OCI-LY7 (cell line): Measurements from ENCODE around the gene AP1B1. TPM values are rescaled to one million over a fixed set of nuclear protein-coding genes. Genes with fewer than 3 reads are reported as not detected.

Experiments
- Bru-seq: library from RNA; stranded (reverse); fragments of 400-500 nt; gene quantifications from one replicate; lab custom pipeline; 2021; lab: Mats Ljungman, UMichigan
- BruChase-seq, 2 experiments: library from RNA; stranded (reverse); fragments of 400-500 nt; gene quantifications; one replicate each; lab custom pipeline; 2021; lab: Mats Ljungman, UMichigan
- BruUV-seq: library from RNA; stranded (reverse); fragments of 400-500 nt; replicated peaks from 2 replicates; lab custom pipeline; 2021; lab: Mats Ljungman, UMichigan
- CTCF ChIA-PET: fragments of 300-600 bp; sonication (Branson Sonifier 250); formaldehyde crosslinking; loops from one replicate; lab custom pipeline; 2022; ENCODE audit warnings: antibody characterized with exemption; ENCODE audit not compliant: unreplicated experiment; lab: Charles Lee
- POLR2A ChIA-PET: fragments of 300-600 bp; sonication (Branson Sonifier 250); formaldehyde crosslinking; loops from one replicate; lab custom pipeline; 2022; ENCODE audit warnings: antibody characterized with exemption; lab: Charles Lee
- DNase-seq: peaks from one replicate; pipeline ENCODE4 v3.0.0-alpha.2; 2015; ENCODE audit warnings: low spot score
- H2AFZ ChIP-seq: fragments of 200-600 bp; sonication (generic), shearing (Covaris generic); 2 replicates; pipeline ENCODE4 v1.6.1; 2014; ENCODE audit warnings: mild to moderate bottlenecking, antibody characterized with exemption, low read length, moderate library complexity
- H3K27ac ChIP-seq: fragments of 200-600 bp; sonication (generic); 2 replicates; pipeline ENCODE4 v1.5.1; 2014; ENCODE audit warnings: mixed run types, low read depth, mild to moderate bottlenecking, moderate library complexity, low read length, inconsistent platforms; ENCODE audit not compliant: poor library complexity, severe bottlenecking
- H3K36me3 ChIP-seq: fragments of 200-600 bp; sonication (generic); 2 replicates; pipeline ENCODE4 v1.6.1; 2014; ENCODE audit warnings: mild to moderate bottlenecking, antibody characterized with exemption, low read length, moderate library complexity, mixed read lengths; ENCODE audit not compliant: insufficient read depth
- H3K4me1 ChIP-seq: fragments of 200-600 bp; sonication (generic); 2 replicates; pipeline ENCODE4 v1.5.1; 2014; ENCODE audit warnings: mild to moderate bottlenecking, low read length; ENCODE audit not compliant: insufficient read depth, poor library complexity, severe bottlenecking
- H3K4me2 ChIP-seq: fragments of 200-600 bp; sonication (generic); 2 replicates; pipeline ENCODE4 v1.6.1; 2014; ENCODE audit warnings: mild to moderate bottlenecking, low read length
- H3K4me3 ChIP-seq: fragments of 200-600 bp; sonication (generic); 2 replicates; pipeline ENCODE4 v1.5.1; 2014; ENCODE audit warnings: mild to moderate bottlenecking, low read depth, low read length; ENCODE audit not compliant: poor library complexity, severe bottlenecking
- H3K79me2 ChIP-seq: fragments of 200-600 bp; sonication (generic); 2 replicates; pipeline ENCODE4 v1.6.1; 2016; ENCODE audit warnings: low read depth, mild to moderate bottlenecking, low read length, moderate library complexity, mixed read lengths; ENCODE audit not compliant: insufficient read depth
- H3K9me2 ChIP-seq: fragments of 200-600 bp; sonication (generic); 2 replicates; pipeline ENCODE4 v1.6.1; 2016; ENCODE audit warnings: mild to moderate bottlenecking, low read length, mixed read lengths; ENCODE audit not compliant: insufficient read depth
- H3K9me3 ChIP-seq: fragments of 200-600 bp; sonication (generic); 2 replicates; pipeline ENCODE4 v1.6.1; 2014; ENCODE audit warnings: mild to moderate bottlenecking, mixed run types, low read length, mixed read lengths
- H4K20me1 ChIP-seq: fragments of 200-600 bp; sonication (generic); 2 replicates; pipeline ENCODE4 v1.6.1; 2014; ENCODE audit warnings: mild to moderate bottlenecking, antibody characterized with exemption, low read length, moderate library complexity, mixed read lengths; ENCODE audit not compliant: insufficient read depth
- CTCF ChIP-seq: fragments of 200-600 bp; sonication (generic); conservative IDR thresholded peaks from 2 replicates; pipeline ENCODE4 v1.5.1; 2014; ENCODE audit warnings: mild to moderate bottlenecking, antibody characterized with exemption, low read length, moderate library complexity, mixed read lengths
- EZH2phosphoT487 ChIP-seq: fragments of 200-600 bp; sonication (generic); IDR thresholded peaks from 2 replicates; pipeline ENCODE4 v1.6.1; 2018; ENCODE audit warnings: low read depth, borderline replicate concordance, mild to moderate bottlenecking, mixed run types, antibody characterized with exemption, low read length, moderate library complexity, mixed read lengths
- intact Hi-C: fragments of 100-400 bp; cut with micrococcal nuclease; formaldehyde crosslinking; loops from one replicate; pipeline ENCODE4 v1.10.0; 2022; ENCODE audit not compliant: unreplicated experiment
- long read RNA-seq: library from polyadenylated mRNA; stranded (forward); transcript quantifications from one replicate; pipeline ENCODE4 v2.0.0, GENCODE V29; 2022
- total RNA-seq, 2 experiments: library from RNA; depleted of rRNA in 1 of 2; stranded (reverse); fragments of >200 nt in 1 of 2; shearing (Covaris generic) in 1 of 2; gene quantifications; 2 replicates each; pipeline ENCODE4 v1.2.3, GENCODE V29; 2014 to 2022

AP1B1 gene
- total RNA-seq (2014; rRNA removed; shearing (Covaris generic)) (84.6 and 111 TPM in 2 replicates), total RNA-seq (2022) (156 and 162 TPM in 2 replicates), Bru-seq, nascent RNA (percentile 68 among the genes with signal in this experiment), BruChase-seq, experiment 1, labeled RNA remaining after a 6-hour chase (percentile 84 among the genes with signal in this experiment), BruChase-seq, experiment 2, labeled RNA remaining after a 2-hour chase (percentile 72 among the genes with signal in this experiment)
- long read RNA-seq, full-length matches to known transcripts: 103 of 203 reads
- long read RNA-seq, partial matches to known transcripts: 54 of 203 reads
- long read RNA-seq, other reads (novel, unspliced or antisense): 46 of 203 reads

- ChIA-PET CTCF (no interaction called here), POLR2A (interaction anchor here (0.8 to 1.4 kb wide), 4 partner anchors 18 to 588 kb away, joined by 3 to 9 read pairs (median 5); no protein-coding TSS in a partner anchor)
- no peak for TF ChIP-seq EZH2phosphoT487
- peak; percentile 17; the same call in 1 of the 2 replicates for TF ChIP-seq CTCF
- peaks cover 25% of the 10 kb centered on the region for H4K20me1 ChIP-seq
- H3K4me1 ChIP-seq: peaks cover 69% of the 10 kb centered on the region
- no peaks in the 10 kb centered on the region for H3K9me2 ChIP-seq
- H3K79me2 ChIP-seq: peaks cover 47% of the 10 kb centered on the region
- H3K36me3 ChIP-seq: peaks cover 26% of the 10 kb centered on the region
- H3K9me3 ChIP-seq: no peaks in the 10 kb centered on the region
- TSS peak; percentile 70 for BruUV-seq
- H3K4me2 ChIP-seq: peak within 1 kb of the TSS; percentile 90
- H3K27ac ChIP-seq: peak within 1 kb of the TSS; percentile 97
- peak within 1 kb of the TSS; percentile 88 for H3K4me3 ChIP-seq
- DNase-seq: peak; percentile 99
- intact Hi-C loops: loop anchor here (2.0 to 10.0 kb wide), 2 partner anchors 119 to 1037 kb away; partner anchors contain the start of genes EWSR1 and MTFP1
- H2AFZ ChIP-seq: peak within 1 kb of the TSS; percentile 70
Observed at GRCh38 chr22:29387921-29388758, at the start of gene AP1B1. AP1B1 (minus strand) TSS chr22:29388570; CDS start chr22:29367243, 21,327 bp downstream.

GRCh38 chr22:29435236-29436136 lies 47.1 kb upstream of the AP1B1 start:
- Histone ChIP-seq H3K79me2 (no peaks in the 10 kb centered on the region), H3K4me2 (no peak overlapping the region), H3K27ac (no peak overlapping the region), H3K9me2 (no peaks in the 10 kb centered on the region), H3K4me1 (no peaks in the 10 kb centered on the region), H3K9me3 (no peaks in the 10 kb centered on the region), H4K20me1 (no peaks in the 10 kb centered on the region), H3K36me3 (no peaks in the 10 kb centered on the region), H3K4me3 (no peak overlapping the region), H2AFZ (no peak overlapping the region)
- CTCF ChIA-PET: no interaction called here
- no peak for DNase-seq
- POLR2A ChIA-PET: no interaction called here
- TF ChIP-seq CTCF (no peak), EZH2phosphoT487 (no peak)
- intact Hi-C loops: no loop called here
- BruUV-seq: no TSS peak
